ENCODE measurements around the gene INF2.

DNA sequence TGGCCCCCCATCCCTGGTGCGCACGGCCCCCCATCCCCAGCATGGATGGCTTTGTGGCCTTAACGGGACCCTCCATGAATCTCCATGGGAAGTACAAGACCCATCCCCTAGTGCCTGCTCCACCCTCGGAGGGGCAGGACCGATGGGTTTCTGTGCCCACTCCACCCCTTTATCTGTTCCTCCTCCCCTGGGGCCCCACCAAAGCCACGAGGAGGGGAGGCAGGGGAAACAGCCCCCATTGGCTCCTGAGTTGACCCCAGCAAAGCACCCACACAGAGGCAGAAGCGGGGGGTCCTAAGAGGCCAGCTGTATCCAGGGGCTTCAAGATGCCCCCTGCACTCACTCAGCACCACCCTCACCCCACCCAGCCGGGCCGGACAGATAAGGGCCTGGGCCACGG is 48.7 kb upstream of the INF2 start:
- TF ChIP-seq, protein P1, sequence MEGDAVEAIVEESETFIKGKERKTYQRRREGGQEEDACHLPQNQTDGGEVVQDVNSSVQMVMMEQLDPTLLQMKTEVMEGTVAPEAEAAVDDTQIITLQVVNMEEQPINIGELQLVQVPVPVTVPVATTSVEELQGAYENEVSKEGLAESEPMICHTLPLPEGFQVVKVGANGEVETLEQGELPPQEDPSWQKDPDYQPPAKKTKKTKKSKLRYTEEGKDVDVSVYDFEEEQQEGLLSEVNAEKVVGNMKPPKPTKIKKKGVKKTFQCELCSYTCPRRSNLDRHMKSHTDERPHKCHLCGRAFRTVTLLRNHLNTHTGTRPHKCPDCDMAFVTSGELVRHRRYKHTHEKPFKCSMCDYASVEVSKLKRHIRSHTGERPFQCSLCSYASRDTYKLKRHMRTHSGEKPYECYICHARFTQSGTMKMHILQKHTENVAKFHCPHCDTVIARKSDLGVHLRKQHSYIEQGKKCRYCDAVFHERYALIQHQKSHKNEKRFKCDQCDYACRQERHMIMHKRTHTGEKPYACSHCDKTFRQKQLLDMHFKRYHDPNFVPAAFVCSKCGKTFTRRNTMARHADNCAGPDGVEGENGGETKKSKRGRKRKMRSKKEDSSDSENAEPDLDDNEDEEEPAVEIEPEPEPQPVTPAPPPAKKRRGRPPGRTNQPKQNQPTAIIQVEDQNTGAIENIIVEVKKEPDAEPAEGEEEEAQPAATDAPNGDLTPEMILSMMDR (conservative IDR thresholded peaks at IDR 0.05 in 1 of 2, IDR thresholded peaks at IDR 0.05 in 1 of 2; ENCODE audit: extremely low read depth in 1 of 2, insufficient read depth in 1 of 2, low read depth in 1 of 2, low read length in 2 of 2), result no peak
- no peak for TF ChIP-seq EZH2 (IDR thresholded peaks at IDR 0.05; ENCODE audit: borderline replicate concordance, low read length)

All from mammary epithelial cell (primary cell).